SK-N-SH (cell line): ENCODE measurements around the gene SMG1. TPM values are rescaled to one million over a fixed set of nuclear protein-coding genes. Genes with fewer than 3 reads are reported as not detected.
"Not testable (repeated sequence)": the region's sequence is repeated elsewhere in the genome, so short reads cannot be mapped to it uniquely, and the experiment has no call there.

Source experiments
- CTCF ChIA-PET: fragments of 300-600, 350-600 bp; formaldehyde crosslinking; extraction: SDS; loops from one replicate; lab custom pipeline; 2021; lab: Yijun Ruan, JAX
- POLR2A ChIA-PET: fragments of 350-600 bp; sonication (Branson Sonifier 250); formaldehyde crosslinking; extraction: SDS; loops from one replicate; lab custom pipeline; 2020; ENCODE audit warnings: antibody characterized with exemption, inconsistent platforms; lab: Yijun Ruan, JAX
- DNase-seq: peaks from one replicate; pipeline ENCODE4 v3.0.0; 2012
- H2AFZ ChIP-seq: fragments of 200-600 bp; sonication (generic); 2 replicates; pipeline ENCODE4 v1.8.1; 2016; ENCODE audit warnings: antibody characterized with exemption, mild to moderate bottlenecking, low read depth
- H3F3A ChIP-seq: fragments of 200-600 bp; sonication (generic); replicated peaks from 2 replicates; pipeline ENCODE3; 2016; ENCODE audit warnings: antibody characterized with exemption, mild to moderate bottlenecking; ENCODE audit not compliant: insufficient read depth
- H3K27ac ChIP-seq, 2 experiments: fragments of 200-500 bp in 1 of 2; fragments of 200-600 bp in 1 of 2; sonication (Bioruptor generic) in 1 of 2; sonication (generic), shearing (Covaris generic) in 1 of 2; 2 replicates each; pipeline versions ENCODE4 v1.5.1 to v1.6.1; 2014 to 2016; ENCODE audit warnings: low read depth in 2 of 2, inconsistent platforms in 1 of 2, low read length in 1 of 2, mild to moderate bottlenecking in 1 of 2, mixed read lengths in 1 of 2
- H3K27me3 ChIP-seq: fragments of 200-600 bp; sonication (generic), shearing (Covaris generic); 2 replicates; pipeline ENCODE4 v1.6.1; 2016; ENCODE audit warnings: mixed run types; ENCODE audit not compliant: insufficient read depth
- H3K36me3 ChIP-seq, 2 experiments: fragments of 200-500 bp in 1 of 2; fragments of 200-600 bp in 1 of 2; sonication (Bioruptor generic) in 1 of 2; sonication (generic) in 1 of 2; replicated peaks in 1 of 2; 2 replicates each; pipeline versions ENCODE3 to v1.5.1; 2014 to 2016; ENCODE audit warnings: low read length in 1 of 2, mild to moderate bottlenecking in 1 of 2; ENCODE audit not compliant: insufficient read depth in 2 of 2, control insufficient read depth in 1 of 2
- H3K4me1 ChIP-seq, 2 experiments: fragments of 200-500 bp in 1 of 2; fragments of 200-600 bp in 1 of 2; sonication (Bioruptor generic) in 1 of 2; sonication (generic), shearing (Covaris generic) in 1 of 2; 2 replicates each; pipeline versions ENCODE4 v1.5.1 to v1.6.1; 2014 to 2016; ENCODE audit warnings: low read depth in 1 of 2, low read length in 1 of 2, mixed run types in 1 of 2; ENCODE audit not compliant: insufficient read depth in 2 of 2, control insufficient read depth in 1 of 2
- H3K4me2 ChIP-seq: fragments of 200-600 bp; sonication (generic), shearing (Covaris generic); 2 replicates; pipeline ENCODE4 v1.6.1; 2017; ENCODE audit warnings: mixed run types
- H3K4me3 ChIP-seq, 2 experiments: fragments of 200-500 bp in 1 of 2; fragments of 200-600 bp in 1 of 2; sonication (Bioruptor generic) in 1 of 2; sonication (generic), shearing (Covaris generic) in 1 of 2; 2 replicates each; pipeline versions ENCODE4 v1.5.1 to v1.8.1; 2014 to 2016; ENCODE audit warnings: low read depth in 2 of 2, inconsistent platforms in 1 of 2, low read length in 1 of 2, mild to moderate bottlenecking in 1 of 2, mixed read lengths in 1 of 2, moderate library complexity in 1 of 2
- H3K79me2 ChIP-seq: fragments of 200-600 bp; sonication (generic); 2 replicates; pipeline ENCODE4 v1.8.1; 2017; ENCODE audit warnings: mild to moderate bottlenecking; ENCODE audit not compliant: insufficient read depth
- H3K9ac ChIP-seq: fragments of 200-600 bp; sonication (generic); 2 replicates; pipeline ENCODE4 v1.6.1; 2017; ENCODE audit warnings: mixed run types
- H3K9me2 ChIP-seq: fragments of 200-600 bp; sonication (generic); 2 replicates; pipeline ENCODE4 v1.6.1; 2017; ENCODE audit warnings: mixed run types
- H3K9me3 ChIP-seq: fragments of 200-600 bp; sonication (generic); 2 replicates; pipeline ENCODE4 v1.6.1; 2017; ENCODE audit warnings: mixed run types, mild to moderate bottlenecking, moderate library complexity
- H4K20me1 ChIP-seq: fragments of 200-600 bp; sonication (generic); 2 replicates; pipeline ENCODE4 v1.6.1; 2017; ENCODE audit warnings: mild to moderate bottlenecking, mixed run types; ENCODE audit not compliant: insufficient read depth
- CTCF ChIP-seq: fragments of 200-600 bp; sonication (generic); IDR thresholded peaks from 2 replicates; pipeline ENCODE4 v1.6.1; 2017; ENCODE audit warnings: antibody characterized with exemption, mild to moderate bottlenecking, moderate library complexity
- ELF1 ChIP-seq: IDR thresholded peaks from 2 replicates; pipeline ENCODE4 v1.4.0; 2012
- EZH2phosphoT487 ChIP-seq: fragments of 200-600 bp; sonication (generic); IDR thresholded peaks from 2 replicates; pipeline ENCODE4 v1.6.1; 2017; ENCODE audit warnings: low read depth, mixed run types, mild to moderate bottlenecking, antibody characterized with exemption, moderate library complexity, borderline replicate concordance
- IRF3 ChIP-seq: fragments of 150-350 bp; IDR thresholded peaks from 2 replicates; pipeline ENCODE4 v1.6.1; 2016; ENCODE audit warnings: mild to moderate bottlenecking, low read depth, low read length
- PBX3 ChIP-seq: IDR thresholded peaks from 2 replicates; pipeline ENCODE4; 2012
- RAD21 ChIP-seq: IDR thresholded peaks from 2 replicates; pipeline ENCODE4 v1.6.1; 2012; ENCODE audit warnings: mild to moderate bottlenecking, low read length
- RCOR1 ChIP-seq: fragments of 150-350 bp; IDR thresholded peaks from 2 replicates; pipeline ENCODE4 v1.6.1; 2017; ENCODE audit warnings: antibody characterized with exemption, low read length
- RFX5 ChIP-seq: IDR thresholded peaks from 2 replicates; pipeline ENCODE4 v1.6.1; 2012; ENCODE audit warnings: mild to moderate bottlenecking, improper control_type of control experiment, low read length
- TCF12 ChIP-seq: IDR thresholded peaks from 2 replicates; pipeline ENCODE4 v1.4.0; 2012
- TEAD4 ChIP-seq: IDR thresholded peaks from 2 replicates; pipeline ENCODE4 v1.4.0; 2012; ENCODE audit warnings: mild to moderate bottlenecking, borderline replicate concordance; ENCODE audit not compliant: insufficient read depth
- YY1 ChIP-seq: IDR thresholded peaks from 2 replicates; pipeline ENCODE4 v1.4.0; 2012; ENCODE audit warnings: low read depth, mild to moderate bottlenecking
- WGBS: methylation state at CpG from one replicate; pipeline ENCODE4 v1.1.6; 2017; ENCODE audit warnings: low lambda C conversion rate; 5-methylcytosine and 5-hydroxymethylcytosine counted together
- polyA plus RNA-seq, 3 experiments: library from polyadenylated mRNA; depleted of rRNA; stranded (reverse); fragments of >200 nt; gene quantifications; 2 replicates each; pipeline ENCODE4 v1.2.3, GENCODE V29; 2012

The SMG1 gene
- polyA plus RNA-seq, 1 of the 3 experiments (the other 2 are of a cell fraction): 11.2 TPM

DNA sequence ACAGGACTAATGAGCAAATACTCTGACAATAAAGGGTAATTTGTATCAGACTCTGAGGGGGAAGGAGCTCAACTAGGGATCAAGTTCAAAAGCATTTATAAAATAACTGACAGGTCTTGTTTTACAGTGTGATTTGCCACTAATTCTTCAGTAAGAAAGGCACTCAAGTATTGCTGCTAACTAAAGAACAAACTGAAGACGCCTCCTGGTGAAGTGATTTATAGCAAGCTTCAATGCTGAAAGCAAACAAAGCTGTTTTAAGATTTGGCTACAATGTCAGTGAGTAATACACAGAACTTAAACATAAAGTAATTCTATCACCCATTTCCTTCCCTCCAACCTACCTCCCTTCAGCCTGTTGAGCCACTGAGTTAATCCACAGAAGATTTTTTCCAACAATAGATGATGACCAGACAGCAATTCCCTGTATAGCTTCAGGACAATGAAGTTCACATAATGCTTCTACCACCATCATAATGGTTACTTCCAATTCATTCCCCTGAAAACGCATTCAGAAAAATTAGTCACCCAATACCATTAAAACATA is 59.9 kb downstream of the SMG1 start:
- CTCF ChIA-PET: not testable (repeated sequence)

DNA sequence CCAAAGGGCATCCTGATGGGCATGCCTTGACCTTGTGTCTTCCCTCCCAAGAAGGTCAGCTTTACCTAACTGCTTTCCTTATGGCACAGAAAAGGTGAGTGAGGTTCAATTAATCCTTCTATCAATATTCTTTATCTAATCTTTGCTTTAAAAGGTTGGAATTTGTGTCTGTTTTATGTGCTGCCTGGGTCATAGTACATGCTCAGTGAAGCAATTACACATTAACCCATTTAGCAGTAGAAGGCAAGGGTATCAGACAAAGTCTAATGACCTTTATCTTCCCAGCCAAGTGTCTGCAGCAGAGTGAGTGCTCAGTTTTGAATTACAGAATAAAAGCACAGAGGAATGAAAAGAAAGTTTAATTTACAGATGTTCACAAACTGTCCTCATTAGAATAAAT is 63.3 kb downstream of the SMG1 start:
- H3K27ac ChIP-seq, H3K4me3 ChIP-seq, POLR2A ChIA-PET, H3K27me3 ChIP-seq, H3F3A ChIP-seq, H3K9me2 ChIP-seq, H3K9ac ChIP-seq, CTCF ChIA-PET, H3K9me3 ChIP-seq, H4K20me1 ChIP-seq, H2AFZ ChIP-seq, DNase-seq, H3K4me2 ChIP-seq, H3K4me1 ChIP-seq: not testable (repeated sequence)
- peaks cover 15% of the 10 kb centered on the region; the same call in 1 of the 2 replicates for H3K79me2 ChIP-seq
- peaks cover 14 to 26% of the 10 kb centered on the region in 2 experiments for H3K36me3 ChIP-seq

More for the DNA sequence above, 59.9 kb downstream of the SMG1 start:
- H3K79me2 ChIP-seq: peaks cover 22% of the 10 kb centered on the region; the same call in 1 of the 2 replicates
- TF ChIP-seq CTCF (peak; percentile 10; the same call in 1 of the 2 replicates), PBX3 (peak; percentile 46; the same call in 1 of the 2 replicates)
- H3K27me3 ChIP-seq, H3K9me2 ChIP-seq, POLR2A ChIA-PET, H3K9me3 ChIP-seq, H3F3A ChIP-seq, DNase-seq, H3K9ac ChIP-seq, H4K20me1 ChIP-seq, H2AFZ ChIP-seq, H3K4me3 ChIP-seq, H3K4me2 ChIP-seq, H3K4me1 ChIP-seq: not testable (repeated sequence)
- 61% methylated on average over 2 of the region's 2 CpGs for WGBS
- peaks cover 19 to 32% of the 10 kb centered on the region in 2 experiments for H3K36me3 ChIP-seq
- peak overlapping the region in 1 of 2 experiments; percentile 77; a peak in 2 of 4 replicates for H3K27ac ChIP-seq

DNA sequence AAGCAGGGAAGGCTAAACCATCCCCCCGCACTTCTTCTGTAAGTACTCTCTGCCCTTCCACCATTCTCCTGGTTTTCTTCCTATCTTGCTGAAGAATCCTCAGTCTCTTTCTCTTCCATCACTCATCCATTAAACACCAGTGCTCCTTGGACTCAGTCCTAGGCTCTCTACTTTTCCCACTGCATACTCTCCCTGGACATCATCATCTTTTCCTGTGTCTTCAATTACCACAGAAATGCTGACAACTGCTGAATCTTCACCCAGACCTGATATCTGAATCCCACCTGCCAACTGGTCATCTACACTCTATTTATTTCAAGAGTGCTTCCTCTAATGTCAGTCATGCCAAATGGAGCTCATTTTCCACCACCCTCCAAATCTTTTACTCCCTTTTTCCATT is 71.0 kb downstream of the SMG1 start:
- Histone ChIP-seq H3K9me3 (no peaks in the 10 kb centered on the region), H3K79me2 (0 out of 2 replicates have a peak, but pooled peaks cover 3% of the 10 kb centered on the region), H3K4me2 (no peak overlapping the region), H3K9ac (no peak overlapping the region), H3K9me2 (no peaks in the 10 kb centered on the region), H3K27ac (no peak overlapping the region), H3K4me3 (no peak overlapping the region), H3K36me3 (peaks cover 45 to 49% of the 10 kb centered on the region in 2 experiments), H2AFZ (no peak overlapping the region), H4K20me1 (no peaks in the 10 kb centered on the region), H3K4me1 (no peaks in the 10 kb centered on the region), H3K27me3 (no peaks in the 10 kb centered on the region), H3F3A (peaks cover 5% of the 10 kb centered on the region)
- TF ChIP-seq IRF3 (no peak), RCOR1 (no peak), TCF12 (no peak), ELF1 (no peak), EZH2phosphoT487 (no peak), YY1 (no peak), RAD21 (no peak), RFX5 (no peak), TEAD4 (no peak)
- no peak for DNase-seq
- POLR2A ChIA-PET: no interaction called here
- CTCF ChIA-PET: interaction anchor here (1.2 kb wide), 1 partner anchor 54 kb away, joined by 5 read pairs; the partner anchor contains the start of gene ARL6IP1
- WGBS: 89% methylated on average over 1 of the region's 1 CpG
